SH-SY5Y (cell line): ENCODE measurements around the gene SEMA4B.

Experiments
- GATA2 ChIP-seq: IDR thresholded peaks from 2 replicates; pipeline ENCODE4 v1.6.1; 2011; ENCODE audit warnings: mild to moderate bottlenecking, low read depth, low read length
- GATA3 ChIP-seq: IDR thresholded peaks from 2 replicates; pipeline ENCODE4 v1.6.1; 2011; ENCODE audit warnings: low read depth, mild to moderate bottlenecking, low read length, moderate library complexity

DNA sequence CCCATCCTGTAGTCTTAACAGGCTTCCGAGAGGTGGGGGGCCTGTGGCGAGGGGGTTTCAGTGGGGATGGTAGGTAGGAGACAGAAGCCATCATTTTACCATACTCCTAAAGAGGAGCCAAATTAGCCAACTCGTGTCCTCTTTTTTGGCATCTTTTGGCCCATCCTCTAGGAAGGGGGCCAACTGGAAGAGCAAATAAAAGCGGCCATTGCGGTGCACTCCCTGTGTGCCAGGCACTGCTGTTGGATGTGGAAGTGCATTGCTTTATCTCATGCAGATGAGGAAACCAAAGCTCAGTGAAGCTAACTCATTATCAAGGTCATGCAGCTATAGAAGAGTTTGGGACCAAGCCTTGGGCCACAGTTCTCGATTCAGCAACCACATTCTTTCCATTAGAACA lies 6.1 kb downstream of the SEMA4B start:
- TF ChIP-seq GATA3 (no peak), GATA2 (no peak)
